HG03432 (cell line): Measurements from ENCODE around the gene MYO1D.

ENCODE experiments used
- ATAC-seq: cut with Tn5 transposase; IDR thresholded peaks from one replicate; pipeline ENCODE4 v1.9.1; 2021; ENCODE audit warnings: mild to moderate bottlenecking, moderate library complexity; ENCODE audit not compliant: unreplicated experiment

MYO1D gene

GRCh38 chr17:32631341-32632096 is 245.4 kb downstream of the MYO1D start:
- no peak for ATAC-seq

- ATAC-seq, result no peak
These were observed 247.2 kb downstream of the MYO1D start for GRCh38 chr17:32629563-32630190.

GRCh38 chr17:32628271-32629044 is 248.5 kb downstream of the MYO1D start:
- no peak for ATAC-seq

- ATAC-seq, result no peak
These were observed 249.5 kb downstream of the MYO1D start for GRCh38 chr17:32627239-32627996.

- no peak for ATAC-seq
These were observed 250.5 kb downstream of the MYO1D start for GRCh38 chr17:32626379-32626791.

- ATAC-seq, result no peak
These were observed 251.0 kb downstream of the MYO1D start for GRCh38 chr17:32625971-32626370.

- no peak for ATAC-seq
These were observed 253.7 kb downstream of the MYO1D start for GRCh38 chr17:32623196-32623595.

GRCh38 chr17:32622540-32622939 is 254.4 kb downstream of the MYO1D start:
- no peak for ATAC-seq

- no peak for ATAC-seq
These were observed 255.2 kb downstream of the MYO1D start for GRCh38 chr17:32621612-32622312.

- no peak for ATAC-seq
These were observed 261.6 kb downstream of the MYO1D start for GRCh38 chr17:32615326-32615725.

- no peak for ATAC-seq
These were observed 266.0 kb downstream of the MYO1D start for GRCh38 chr17:32610943-32611342.

GRCh38 chr17:32609884-32610650 is 266.9 kb downstream of the MYO1D start:
- ATAC-seq, result no peak

GRCh38 chr17:32609085-32609484 is 267.8 kb downstream of the MYO1D start:
- ATAC-seq, result peak; percentile 51

GRCh38 chr17:32608267-32608666 is 268.7 kb downstream of the MYO1D start:
- ATAC-seq, result no peak

GRCh38 chr17:32604966-32605365 is 272.0 kb downstream of the MYO1D start:
- no peak for ATAC-seq

- ATAC-seq, result no peak
These were observed 274.5 kb downstream of the MYO1D start for GRCh38 chr17:32602396-32602795.

- ATAC-seq, result no peak
These were observed 275.1 kb downstream of the MYO1D start for GRCh38 chr17:32601866-32602265.

GRCh38 chr17:32596628-32597027 is 280.3 kb downstream of the MYO1D start:
- peak; percentile 65 for ATAC-seq

GRCh38 chr17:32596206-32596605 is 280.7 kb downstream of the MYO1D start:
- no peak for ATAC-seq

GRCh38 chr17:32593003-32593402 is 283.9 kb downstream of the MYO1D start:
- ATAC-seq, result no peak
